Measurements from ENCODE around the gene NAPB. TPM values are rescaled to one million over a fixed set of nuclear protein-coding genes. Genes with fewer than 3 reads are reported as not detected.

NAPB gene
- total RNA-seq, 1 donor from 2014 or later: 74.1 TPM

DNA sequence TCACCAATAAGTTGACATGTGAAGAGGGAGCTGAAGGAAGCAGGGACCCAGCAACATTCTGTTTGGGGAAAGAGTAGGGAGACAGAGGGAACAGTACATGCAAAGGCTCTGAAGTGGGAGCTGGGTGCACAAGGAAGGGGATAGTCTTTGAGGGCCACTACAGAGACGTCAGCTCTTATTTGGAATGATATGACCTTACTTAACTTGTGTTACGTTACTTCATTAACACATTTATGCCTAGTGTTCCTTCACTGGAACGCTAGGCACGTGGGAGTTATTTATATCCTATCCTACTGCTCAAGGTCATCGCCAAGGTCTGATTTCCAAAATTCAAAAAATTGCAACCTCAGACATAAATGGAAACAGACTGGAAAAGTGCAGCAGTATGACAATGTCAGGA is 20.2 kb downstream of the NAPB start:
- H3K4me1 Mint-ChIP-seq (ENCODE audit: low read depth, unreplicated experiment): peaks cover 47% of the 10 kb centered on the region
- TF ChIP-seq, protein P1, sequence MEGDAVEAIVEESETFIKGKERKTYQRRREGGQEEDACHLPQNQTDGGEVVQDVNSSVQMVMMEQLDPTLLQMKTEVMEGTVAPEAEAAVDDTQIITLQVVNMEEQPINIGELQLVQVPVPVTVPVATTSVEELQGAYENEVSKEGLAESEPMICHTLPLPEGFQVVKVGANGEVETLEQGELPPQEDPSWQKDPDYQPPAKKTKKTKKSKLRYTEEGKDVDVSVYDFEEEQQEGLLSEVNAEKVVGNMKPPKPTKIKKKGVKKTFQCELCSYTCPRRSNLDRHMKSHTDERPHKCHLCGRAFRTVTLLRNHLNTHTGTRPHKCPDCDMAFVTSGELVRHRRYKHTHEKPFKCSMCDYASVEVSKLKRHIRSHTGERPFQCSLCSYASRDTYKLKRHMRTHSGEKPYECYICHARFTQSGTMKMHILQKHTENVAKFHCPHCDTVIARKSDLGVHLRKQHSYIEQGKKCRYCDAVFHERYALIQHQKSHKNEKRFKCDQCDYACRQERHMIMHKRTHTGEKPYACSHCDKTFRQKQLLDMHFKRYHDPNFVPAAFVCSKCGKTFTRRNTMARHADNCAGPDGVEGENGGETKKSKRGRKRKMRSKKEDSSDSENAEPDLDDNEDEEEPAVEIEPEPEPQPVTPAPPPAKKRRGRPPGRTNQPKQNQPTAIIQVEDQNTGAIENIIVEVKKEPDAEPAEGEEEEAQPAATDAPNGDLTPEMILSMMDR (IDR thresholded peaks at IDR 0.05; ENCODE audit: partially characterized antibody, unreplicated experiment): no peak
- no peak for DNase-seq
- H3K4me3 Mint-ChIP-seq (ENCODE audit: unreplicated experiment): no peak overlapping the region
- H3K36me3 Mint-ChIP-seq (ENCODE audit: unreplicated experiment): no peaks in the 10 kb centered on the region
- H3K9me3 Mint-ChIP-seq (ENCODE audit: unreplicated experiment): peaks cover 2% of the 10 kb centered on the region
- no peaks in the 10 kb centered on the region for H3K27me3 Mint-ChIP-seq (ENCODE audit: unreplicated experiment)
- peak overlapping the region; percentile 52 for H3K27ac Mint-ChIP-seq (ENCODE audit: unreplicated experiment)

DNA sequence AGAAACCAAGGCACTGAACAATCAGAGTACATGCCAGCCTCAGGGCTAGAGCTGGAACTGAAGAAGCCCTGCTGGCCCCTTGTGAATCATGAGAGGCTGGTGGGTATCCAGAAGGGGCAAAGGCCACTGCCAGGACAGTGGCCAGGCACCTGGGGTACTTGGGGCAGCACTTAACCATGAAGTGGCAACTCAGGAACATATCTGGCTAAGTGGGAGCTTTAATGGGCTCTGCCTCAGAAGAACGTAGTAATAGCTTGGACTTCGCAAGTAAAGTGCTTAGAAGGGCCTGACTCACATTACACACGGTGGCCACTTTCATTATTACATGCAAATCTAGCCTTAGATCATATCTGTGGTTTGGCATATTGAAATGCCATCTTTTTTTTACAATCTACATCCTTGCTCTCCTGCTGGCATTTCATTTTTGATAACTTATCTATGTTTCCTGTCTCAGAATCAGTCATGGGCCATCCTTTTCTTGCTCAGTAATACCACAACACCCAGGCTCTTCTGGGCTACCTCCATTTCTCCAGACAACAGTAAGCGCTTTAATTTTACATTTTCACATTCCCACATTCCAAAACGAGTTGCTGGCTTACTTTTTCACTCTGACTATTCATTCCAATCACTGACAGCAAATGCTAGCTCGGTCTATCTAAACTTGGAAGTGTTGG is 21.6 kb downstream of the NAPB start:
- DNase-seq: no peak
- no peak overlapping the region for H3K4me3 Mint-ChIP-seq (ENCODE audit: unreplicated experiment)
- peaks cover 45% of the 10 kb centered on the region for H3K4me1 Mint-ChIP-seq (ENCODE audit: low read depth, unreplicated experiment)
- peaks cover 2% of the 10 kb centered on the region for H3K9me3 Mint-ChIP-seq (ENCODE audit: unreplicated experiment)
- H3K27ac Mint-ChIP-seq (ENCODE audit: unreplicated experiment): no peak overlapping the region
- no peaks in the 10 kb centered on the region for H3K36me3 Mint-ChIP-seq (ENCODE audit: unreplicated experiment)
- H3K27me3 Mint-ChIP-seq (ENCODE audit: unreplicated experiment): no peaks in the 10 kb centered on the region
- TF ChIP-seq, protein P1 (IDR thresholded peaks at IDR 0.05; ENCODE audit: partially characterized antibody, unreplicated experiment): peak; percentile 43

DNA sequence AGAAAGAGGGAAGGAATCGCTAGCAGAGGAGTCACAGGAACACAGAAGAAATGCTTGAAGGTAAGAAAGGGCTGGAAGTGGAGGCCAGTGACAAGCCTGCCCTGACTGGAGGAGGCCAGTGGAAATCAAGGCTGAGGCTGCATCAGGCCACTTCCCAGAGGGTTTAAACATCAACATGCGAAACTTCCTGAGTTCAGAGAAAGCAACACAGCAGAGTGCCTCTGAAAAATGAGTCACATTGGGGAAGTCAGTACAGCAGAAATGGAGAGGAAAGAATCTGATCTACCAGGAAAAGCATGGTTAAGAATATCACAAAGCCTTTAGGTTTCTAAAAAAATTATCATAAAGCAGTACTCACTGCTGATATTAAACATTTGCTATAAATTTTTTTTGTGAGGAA is 23.3 kb downstream of the NAPB start:
- peak overlapping the region; percentile 59 for H3K27ac Mint-ChIP-seq (ENCODE audit: unreplicated experiment)

DNA sequence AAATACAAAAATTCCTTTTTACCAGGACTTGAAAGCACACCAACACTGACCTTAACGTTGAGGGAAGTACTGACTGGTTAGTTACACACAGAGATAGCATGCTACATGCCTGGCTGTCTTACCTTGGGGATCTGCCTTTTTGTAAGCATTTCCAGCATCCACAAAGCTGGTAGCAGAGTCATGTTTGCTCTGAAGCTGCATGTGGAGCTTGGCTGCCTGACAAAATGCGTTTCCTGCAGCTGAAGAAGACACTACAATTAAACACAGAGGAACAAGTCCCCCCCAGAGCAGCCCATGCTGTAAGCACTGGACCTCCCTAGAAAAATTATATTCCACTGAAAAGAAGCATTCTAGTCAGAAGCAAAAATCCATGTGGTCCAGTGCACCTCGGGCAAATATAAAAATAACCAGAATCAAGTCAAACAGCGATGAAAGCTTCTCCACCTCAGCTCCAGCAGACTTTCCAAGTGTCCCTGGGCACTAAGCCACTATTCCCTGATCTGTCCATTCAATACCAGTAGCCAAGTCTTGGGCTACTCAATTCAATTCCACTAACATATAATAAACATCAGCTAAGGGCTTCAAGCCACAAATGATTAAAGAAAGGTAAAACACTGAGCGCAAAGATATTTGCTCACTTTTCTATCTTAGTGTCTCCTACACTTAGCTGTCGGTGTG is 24.2 kb downstream of the NAPB start:
- DNase-seq: no peak
- TF ChIP-seq, protein P1 (IDR thresholded peaks at IDR 0.05; ENCODE audit: partially characterized antibody, unreplicated experiment): no peak
- H3K27ac Mint-ChIP-seq (ENCODE audit: unreplicated experiment): peak overlapping the region; percentile 43
- peaks cover 33% of the 10 kb centered on the region for H3K4me1 Mint-ChIP-seq (ENCODE audit: low read depth, unreplicated experiment)
- peaks cover 6% of the 10 kb centered on the region for H3K27me3 Mint-ChIP-seq (ENCODE audit: unreplicated experiment)
- H3K4me3 Mint-ChIP-seq (ENCODE audit: unreplicated experiment): no peak overlapping the region
- H3K36me3 Mint-ChIP-seq (ENCODE audit: unreplicated experiment): peaks cover 7% of the 10 kb centered on the region
- H3K9me3 Mint-ChIP-seq (ENCODE audit: unreplicated experiment): peaks cover 3% of the 10 kb centered on the region

More for the DNA sequence above, 23.3 kb downstream of the NAPB start:
- Mint-ChIP-seq H3K4me3 (ENCODE audit: unreplicated experiment) (peak overlapping the region; percentile 38), H3K4me1 (ENCODE audit: low read depth, unreplicated experiment) (peaks cover 41% of the 10 kb centered on the region), H3K27me3 (ENCODE audit: unreplicated experiment) (peaks cover 6% of the 10 kb centered on the region), H3K9me3 (ENCODE audit: unreplicated experiment) (peaks cover 4% of the 10 kb centered on the region), H3K36me3 (ENCODE audit: unreplicated experiment) (peaks cover 7% of the 10 kb centered on the region)
- DNase-seq: no peak
- TF ChIP-seq, protein P1 (IDR thresholded peaks at IDR 0.05; ENCODE audit: partially characterized antibody, unreplicated experiment): no peak

Measured in glutamatergic neuron (in vitro differentiated cells).